T-helper 2 cell treated with Interferon-gamma antibody and Interleukin-4, amounts not matched to agents 5 μg/mL and 100 μg/mL, for 36 hours (primary cell): ENCODE data around the gene DNAH8.
A peak's percentile ranks its signal among the peaks of the same experiment; 100 is the strongest.

Experiments
- DNase-seq: peaks from one replicate; pipeline ENCODE4 v3.0.0; 2021; ENCODE audit warnings: low spot score
- H3K27ac Mint-ChIP-seq: one replicate; pipeline ENCODE4 v1.8.0; 2021; ENCODE audit warnings: mild to moderate bottlenecking, mixed read lengths
- H3K27me3 Mint-ChIP-seq: one replicate; pipeline ENCODE4 v1.8.0; 2021; ENCODE audit warnings: low read depth, mixed read lengths
- H3K36me3 Mint-ChIP-seq: one replicate; pipeline ENCODE4 v1.8.0; 2021; ENCODE audit warnings: low read depth, mixed read lengths
- H3K4me1 Mint-ChIP-seq: one replicate; pipeline ENCODE4 v1.8.0; 2021; ENCODE audit warnings: low read depth, mixed read lengths
- H3K4me3 Mint-ChIP-seq: one replicate; pipeline ENCODE4 v1.8.0; 2022; ENCODE audit warnings: mild to moderate bottlenecking, moderate library complexity, mixed read lengths
- H3K9me3 Mint-ChIP-seq: one replicate; pipeline ENCODE4 v1.8.0; 2021; ENCODE audit warnings: mixed read lengths

DNAH8 gene

DNA sequence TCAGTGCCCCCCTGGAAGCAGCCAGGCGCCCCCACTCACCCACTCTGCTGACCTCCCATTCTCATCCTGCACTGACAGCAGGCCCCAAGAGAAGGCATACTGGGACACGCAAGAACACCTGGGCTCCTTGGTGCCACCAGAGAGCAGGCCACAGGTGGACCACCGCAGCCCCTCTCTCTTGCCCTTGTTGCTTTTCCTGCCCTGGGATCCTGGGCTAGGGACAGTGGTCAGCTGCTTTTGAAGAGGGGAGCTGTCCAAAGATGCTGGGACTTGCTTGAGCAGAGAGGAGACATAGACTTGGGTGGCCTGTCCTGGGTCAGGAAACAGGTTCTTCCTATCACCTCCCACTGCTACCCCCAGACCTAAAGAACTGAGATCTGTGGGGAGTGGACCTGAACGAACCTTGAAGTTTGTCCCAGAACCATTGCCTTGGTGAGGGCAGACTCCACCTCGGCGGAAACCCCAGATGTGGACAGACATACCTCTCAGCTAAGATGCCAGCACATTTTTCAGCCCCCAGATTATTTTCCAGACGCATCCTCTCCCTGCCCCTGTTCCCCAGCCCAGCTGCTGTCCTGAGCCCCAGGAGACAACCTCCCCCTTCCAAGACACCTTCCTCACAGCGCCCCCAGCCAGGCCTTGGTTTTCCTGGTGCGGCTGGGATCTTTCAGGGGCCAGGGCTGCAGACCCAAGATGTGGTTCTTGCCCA, 334.6 kb downstream of the DNAH8 start:
- DNase-seq = no peak
- no peaks in the 10 kb centered on the region for H3K36me3 Mint-ChIP-seq
- peaks cover 17% of the 10 kb centered on the region for H3K4me1 Mint-ChIP-seq
- no peaks in the 10 kb centered on the region for H3K9me3 Mint-ChIP-seq
- H3K27me3 Mint-ChIP-seq = peaks cover 42% of the 10 kb centered on the region
- peak overlapping the region; percentile 43 for H3K4me3 Mint-ChIP-seq
- no peak overlapping the region for H3K27ac Mint-ChIP-seq

GRCh38 chr6:39050453-39051112, 335.5 kb downstream of the DNAH8 start:
- H3K9me3 Mint-ChIP-seq = no peaks in the 10 kb centered on the region
- H3K36me3 Mint-ChIP-seq = no peaks in the 10 kb centered on the region
- H3K4me3 Mint-ChIP-seq = no peak overlapping the region
- no peak overlapping the region for H3K27ac Mint-ChIP-seq
- peaks cover 41% of the 10 kb centered on the region for H3K27me3 Mint-ChIP-seq
- peaks cover 17% of the 10 kb centered on the region for H3K4me1 Mint-ChIP-seq
- no peak for DNase-seq

DNA sequence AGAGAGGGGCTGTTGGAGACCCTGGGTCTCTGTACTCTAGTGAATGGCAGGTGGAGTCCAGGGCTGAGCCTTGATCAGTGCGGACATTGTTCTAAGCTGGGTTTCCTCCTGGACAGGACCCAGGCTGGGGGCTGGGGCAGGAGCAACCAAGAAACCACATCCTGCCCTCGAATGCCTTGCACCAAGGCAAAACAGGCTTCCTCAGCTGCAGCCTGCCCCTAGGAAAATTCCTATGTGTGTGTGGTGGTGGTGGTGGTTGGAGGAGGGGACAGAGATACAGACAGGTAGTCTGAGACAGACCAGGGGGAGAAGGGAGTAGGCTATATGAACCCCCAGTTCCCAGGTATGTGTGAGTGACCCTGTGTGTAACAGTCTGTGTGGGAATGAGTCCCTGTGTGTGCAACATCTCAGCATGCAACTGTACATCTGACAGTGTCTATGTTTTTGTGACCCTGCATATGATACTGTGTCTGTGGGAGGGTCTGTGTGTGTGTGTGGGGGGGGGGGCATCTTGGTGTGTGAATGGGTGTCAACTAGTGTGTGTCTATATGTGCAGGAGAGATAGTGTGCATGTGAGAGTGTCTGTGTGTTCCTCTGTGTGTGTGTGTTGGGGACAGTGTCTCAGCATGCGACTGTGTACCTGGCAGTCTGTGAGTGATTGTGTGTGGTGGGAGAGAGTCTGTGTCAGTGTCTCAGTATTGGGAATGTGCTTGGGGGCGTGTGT, 336.4 kb downstream of the DNAH8 start:
- no peaks in the 10 kb centered on the region for H3K36me3 Mint-ChIP-seq
- peaks cover 17% of the 10 kb centered on the region for H3K4me1 Mint-ChIP-seq
- no peak overlapping the region for H3K27ac Mint-ChIP-seq
- no peak overlapping the region for H3K4me3 Mint-ChIP-seq
- DNase-seq = no peak
- H3K9me3 Mint-ChIP-seq = no peaks in the 10 kb centered on the region
- peaks cover 38% of the 10 kb centered on the region for H3K27me3 Mint-ChIP-seq

DNA sequence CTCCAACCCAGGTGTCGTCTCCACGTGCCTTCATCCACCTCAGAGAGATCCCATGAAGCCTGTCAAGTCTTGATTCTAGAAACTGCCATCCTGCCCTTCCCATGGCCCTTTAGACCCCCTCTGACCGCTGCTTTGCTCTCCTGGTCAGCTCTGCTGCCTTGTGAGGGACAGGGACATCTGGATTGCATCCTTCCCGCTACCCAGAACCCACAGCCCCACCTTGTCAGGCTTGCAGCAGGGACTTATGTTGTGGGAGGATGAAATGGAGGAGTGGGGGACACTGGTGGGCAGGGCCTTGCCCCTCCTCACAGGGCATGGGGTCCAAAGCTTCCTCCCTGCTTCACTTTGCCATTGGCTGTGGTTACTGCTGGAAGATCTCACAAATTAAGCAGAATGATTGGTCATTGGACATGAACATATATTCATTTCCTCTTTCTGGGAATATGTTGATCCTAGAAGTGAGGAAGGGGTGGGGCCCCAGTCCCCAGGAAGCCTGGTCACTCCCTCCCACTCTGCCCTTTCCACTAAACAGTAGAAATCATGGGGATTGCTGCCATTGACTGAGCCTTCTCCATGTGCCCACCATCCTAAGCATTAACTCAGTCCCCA, 338.0 kb downstream of the DNAH8 start:
- Mint-ChIP-seq H3K36me3 (no peaks in the 10 kb centered on the region), H3K4me3 (no peak overlapping the region), H3K27ac (no peak overlapping the region), H3K27me3 (peaks cover 23% of the 10 kb centered on the region), H3K9me3 (no peaks in the 10 kb centered on the region), H3K4me1 (peaks cover 17% of the 10 kb centered on the region)
- DNase-seq = no peak

DNA sequence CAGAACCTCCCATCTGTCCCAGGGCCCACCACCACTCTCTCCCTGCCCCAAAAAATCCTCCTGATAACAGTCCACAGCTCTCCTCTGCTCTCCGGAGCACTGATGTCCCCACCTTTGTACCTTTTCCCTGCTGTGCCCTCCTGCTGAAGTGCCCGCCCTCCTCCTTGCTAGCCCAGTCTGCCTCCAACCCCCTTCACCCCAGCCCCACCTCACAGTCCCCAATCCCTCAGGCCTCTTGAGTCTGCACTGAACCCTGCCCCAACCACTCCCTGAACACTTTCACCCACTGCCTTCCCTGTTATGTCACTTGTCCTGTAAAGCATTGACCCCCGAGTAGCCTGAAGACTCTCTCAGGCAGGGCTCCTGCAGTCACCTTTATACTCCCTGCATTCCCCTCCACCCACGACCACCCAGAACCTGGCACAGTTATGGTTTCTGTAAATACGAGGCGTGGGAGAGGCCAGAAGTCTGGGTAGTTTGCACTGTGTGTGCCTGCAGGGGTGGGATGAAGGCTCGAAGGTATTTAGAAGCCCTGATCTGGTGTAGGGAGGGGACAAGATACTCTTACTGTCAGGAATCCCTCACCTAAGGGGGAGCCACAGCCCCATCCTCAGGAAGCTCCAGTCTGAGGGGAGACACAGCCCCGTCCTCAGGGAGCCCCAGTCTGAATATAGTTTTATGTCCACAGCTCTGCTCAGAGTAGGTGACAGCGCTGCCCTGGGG, 338.9 kb downstream of the DNAH8 start:
- no peak overlapping the region for H3K27ac Mint-ChIP-seq
- H3K4me1 Mint-ChIP-seq = peaks cover 17% of the 10 kb centered on the region
- DNase-seq = no peak
- H3K9me3 Mint-ChIP-seq = no peaks in the 10 kb centered on the region
- H3K36me3 Mint-ChIP-seq = no peaks in the 10 kb centered on the region
- H3K27me3 Mint-ChIP-seq = peaks cover 22% of the 10 kb centered on the region
- no peak overlapping the region for H3K4me3 Mint-ChIP-seq

GRCh38 chr6:39054577-39055142, 339.5 kb downstream of the DNAH8 start:
- H3K9me3 Mint-ChIP-seq = no peaks in the 10 kb centered on the region
- H3K4me1 Mint-ChIP-seq = peaks cover 17% of the 10 kb centered on the region
- H3K4me3 Mint-ChIP-seq = no peak overlapping the region
- no peaks in the 10 kb centered on the region for H3K36me3 Mint-ChIP-seq
- peaks cover 16% of the 10 kb centered on the region for H3K27me3 Mint-ChIP-seq
- H3K27ac Mint-ChIP-seq = no peak overlapping the region
- DNase-seq = no peak

DNA sequence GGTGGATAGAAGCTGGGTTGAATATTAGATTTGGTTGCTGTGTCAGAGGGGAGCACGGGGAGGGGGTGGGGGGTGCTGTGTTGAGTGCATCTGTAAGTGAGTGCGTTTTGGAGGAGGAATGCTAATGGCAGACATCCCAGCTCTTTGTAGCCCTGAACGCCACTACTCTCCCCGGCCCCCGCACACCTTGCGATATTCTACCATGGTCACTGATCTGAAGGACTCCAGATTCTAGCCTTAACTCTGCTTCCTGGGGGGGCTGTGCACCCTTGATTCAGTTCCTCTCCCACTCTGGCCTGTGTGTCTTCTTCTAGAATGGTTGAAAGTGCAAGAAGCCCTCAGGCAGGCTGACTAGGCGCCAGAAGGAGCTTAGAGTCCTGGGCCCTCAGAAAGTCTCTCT, 340.6 kb downstream of the DNAH8 start:
- Mint-ChIP-seq H3K4me3 (no peak overlapping the region), H3K4me1 (peaks cover 14% of the 10 kb centered on the region), H3K9me3 (no peaks in the 10 kb centered on the region), H3K36me3 (no peaks in the 10 kb centered on the region), H3K27me3 (peaks cover 6% of the 10 kb centered on the region), H3K27ac (no peak overlapping the region)
- DNase-seq = no peak

DNA sequence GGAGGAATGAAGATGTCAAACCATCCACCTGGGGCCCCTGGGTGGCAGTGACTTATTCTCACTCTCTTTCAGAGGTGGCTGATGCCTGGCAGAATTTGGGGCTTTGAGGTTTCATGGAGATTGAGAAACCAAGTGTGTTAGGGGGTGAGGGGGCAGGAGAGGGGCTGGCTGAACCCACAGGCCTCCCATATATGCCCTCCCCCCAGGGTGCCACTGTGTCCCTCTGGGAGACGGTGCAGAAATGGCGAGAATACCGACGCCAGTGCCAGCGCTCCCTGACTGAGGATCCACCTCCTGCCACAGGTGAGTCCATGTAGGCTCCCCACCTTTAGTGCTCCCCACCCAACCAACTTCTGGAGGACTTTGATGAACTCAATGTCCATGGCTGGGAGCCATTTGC, 341.1 kb downstream of the DNAH8 start:
- Mint-ChIP-seq H3K36me3 (no peaks in the 10 kb centered on the region), H3K27ac (no peak overlapping the region), H3K9me3 (no peaks in the 10 kb centered on the region), H3K4me1 (peaks cover 9% of the 10 kb centered on the region), H3K4me3 (no peak overlapping the region), H3K27me3 (peaks cover under 1% of the 10 kb centered on the region)
- DNase-seq = no peak

- no peaks in the 10 kb centered on the region for H3K9me3 Mint-ChIP-seq
- no peak overlapping the region for H3K27ac Mint-ChIP-seq
- peaks cover 2% of the 10 kb centered on the region for H3K27me3 Mint-ChIP-seq
- DNase-seq = no peak
- H3K4me1 Mint-ChIP-seq = peaks cover 4% of the 10 kb centered on the region
- H3K4me3 Mint-ChIP-seq = no peak overlapping the region
- no peaks in the 10 kb centered on the region for H3K36me3 Mint-ChIP-seq
These were observed 341.6 kb downstream of the DNAH8 start for GRCh38 chr6:39056681-39057080.

GRCh38 chr6:39057251-39058155, 342.4 kb downstream of the DNAH8 start:
- Mint-ChIP-seq H3K4me1 (no peaks in the 10 kb centered on the region), H3K4me3 (no peak overlapping the region), H3K27me3 (peaks cover 2% of the 10 kb centered on the region), H3K36me3 (no peaks in the 10 kb centered on the region), H3K27ac (no peak overlapping the region), H3K9me3 (no peaks in the 10 kb centered on the region)
- DNase-seq = no peak

DNA sequence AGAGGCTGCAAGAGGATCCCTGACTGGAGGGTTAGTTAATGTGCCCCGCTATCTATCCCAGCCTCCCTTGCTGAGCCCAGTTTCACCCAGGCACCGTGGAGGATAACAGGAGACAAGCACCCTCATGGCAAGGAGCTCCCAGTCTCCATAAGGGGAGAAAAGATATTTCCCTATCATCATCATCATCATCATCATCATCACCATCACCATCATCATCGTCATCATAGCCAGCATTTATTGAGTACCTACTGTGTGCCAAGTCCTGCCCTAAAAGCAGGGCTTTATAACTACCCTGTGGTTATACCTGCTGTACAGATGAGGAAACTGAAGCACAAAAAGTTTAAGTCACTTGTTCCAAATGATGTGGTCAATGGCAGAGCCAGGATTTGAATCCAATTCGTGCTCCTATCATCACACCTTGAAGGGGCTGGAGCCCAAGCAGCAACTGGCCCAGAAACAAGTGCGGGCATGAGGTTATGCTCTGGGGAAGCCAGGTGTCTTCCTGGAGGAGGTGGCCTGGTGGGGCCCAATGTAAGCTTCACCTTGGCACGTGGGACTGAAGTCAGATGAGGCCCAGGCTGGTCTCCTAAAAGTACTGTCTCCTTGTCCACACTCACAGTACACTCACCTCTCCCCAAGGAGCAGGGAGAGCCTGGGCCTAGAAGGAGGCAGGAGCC, 343.5 kb downstream of the DNAH8 start:
- H3K4me1 Mint-ChIP-seq = no peaks in the 10 kb centered on the region

More for the DNA sequence above, 343.5 kb downstream of the DNAH8 start:
- Mint-ChIP-seq H3K4me3 (no peak overlapping the region), H3K27ac (no peak overlapping the region), H3K9me3 (no peaks in the 10 kb centered on the region), H3K36me3 (no peaks in the 10 kb centered on the region), H3K27me3 (peaks cover 6% of the 10 kb centered on the region)
- DNase-seq = no peak
